SK-N-SH (cell line): Measurements from ENCODE around the gene WFDC6. TPM values are rescaled to one million over a fixed set of nuclear protein-coding genes. Genes with fewer than 3 reads are reported as not detected.

ENCODE experiments used
- CTCF ChIA-PET: fragments of 300-600, 350-600 bp; formaldehyde crosslinking; extraction: SDS; loops from one replicate; lab custom pipeline; 2021; lab: Yijun Ruan, JAX
- POLR2A ChIA-PET: fragments of 350-600 bp; sonication (Branson Sonifier 250); formaldehyde crosslinking; extraction: SDS; loops from one replicate; lab custom pipeline; 2020; ENCODE audit warnings: antibody characterized with exemption, inconsistent platforms; lab: Yijun Ruan, JAX
- DNase-seq: peaks from one replicate; pipeline ENCODE4 v3.0.0; 2012
- H2AFZ ChIP-seq: fragments of 200-600 bp; sonication (generic); 2 replicates; pipeline ENCODE4 v1.8.1; 2016; ENCODE audit warnings: antibody characterized with exemption, mild to moderate bottlenecking, low read depth
- H3F3A ChIP-seq: fragments of 200-600 bp; sonication (generic); replicated peaks from 2 replicates; pipeline ENCODE3; 2016; ENCODE audit warnings: antibody characterized with exemption, mild to moderate bottlenecking; ENCODE audit not compliant: insufficient read depth
- H3K27ac ChIP-seq, 2 experiments: fragments of 200-500 bp in 1 of 2; fragments of 200-600 bp in 1 of 2; sonication (Bioruptor generic) in 1 of 2; sonication (generic), shearing (Covaris generic) in 1 of 2; 2 replicates each; pipeline versions ENCODE4 v1.5.1 to v1.6.1; 2014 to 2016; ENCODE audit warnings: low read depth in 2 of 2, inconsistent platforms in 1 of 2, low read length in 1 of 2, mild to moderate bottlenecking in 1 of 2, mixed read lengths in 1 of 2
- H3K27me3 ChIP-seq: fragments of 200-600 bp; sonication (generic), shearing (Covaris generic); 2 replicates; pipeline ENCODE4 v1.6.1; 2016; ENCODE audit warnings: mixed run types; ENCODE audit not compliant: insufficient read depth
- H3K36me3 ChIP-seq, 2 experiments: fragments of 200-500 bp in 1 of 2; fragments of 200-600 bp in 1 of 2; sonication (Bioruptor generic) in 1 of 2; sonication (generic) in 1 of 2; replicated peaks in 1 of 2; 2 replicates each; pipeline versions ENCODE3 to v1.5.1; 2014 to 2016; ENCODE audit warnings: low read length in 1 of 2, mild to moderate bottlenecking in 1 of 2; ENCODE audit not compliant: insufficient read depth in 2 of 2, control insufficient read depth in 1 of 2
- H3K4me1 ChIP-seq, 2 experiments: fragments of 200-500 bp in 1 of 2; fragments of 200-600 bp in 1 of 2; sonication (Bioruptor generic) in 1 of 2; sonication (generic), shearing (Covaris generic) in 1 of 2; 2 replicates each; pipeline versions ENCODE4 v1.5.1 to v1.6.1; 2014 to 2016; ENCODE audit warnings: low read depth in 1 of 2, low read length in 1 of 2, mixed run types in 1 of 2; ENCODE audit not compliant: insufficient read depth in 2 of 2, control insufficient read depth in 1 of 2
- H3K4me2 ChIP-seq: fragments of 200-600 bp; sonication (generic), shearing (Covaris generic); 2 replicates; pipeline ENCODE4 v1.6.1; 2017; ENCODE audit warnings: mixed run types
- H3K4me3 ChIP-seq, 2 experiments: fragments of 200-500 bp in 1 of 2; fragments of 200-600 bp in 1 of 2; sonication (Bioruptor generic) in 1 of 2; sonication (generic), shearing (Covaris generic) in 1 of 2; 2 replicates each; pipeline versions ENCODE4 v1.5.1 to v1.8.1; 2014 to 2016; ENCODE audit warnings: low read depth in 2 of 2, inconsistent platforms in 1 of 2, low read length in 1 of 2, mild to moderate bottlenecking in 1 of 2, mixed read lengths in 1 of 2, moderate library complexity in 1 of 2
- H3K79me2 ChIP-seq: fragments of 200-600 bp; sonication (generic); 2 replicates; pipeline ENCODE4 v1.8.1; 2017; ENCODE audit warnings: mild to moderate bottlenecking; ENCODE audit not compliant: insufficient read depth
- H3K9ac ChIP-seq: fragments of 200-600 bp; sonication (generic); 2 replicates; pipeline ENCODE4 v1.6.1; 2017; ENCODE audit warnings: mixed run types
- H3K9me2 ChIP-seq: fragments of 200-600 bp; sonication (generic); 2 replicates; pipeline ENCODE4 v1.6.1; 2017; ENCODE audit warnings: mixed run types
- H3K9me3 ChIP-seq: fragments of 200-600 bp; sonication (generic); 2 replicates; pipeline ENCODE4 v1.6.1; 2017; ENCODE audit warnings: mixed run types, mild to moderate bottlenecking, moderate library complexity
- H4K20me1 ChIP-seq: fragments of 200-600 bp; sonication (generic); 2 replicates; pipeline ENCODE4 v1.6.1; 2017; ENCODE audit warnings: mild to moderate bottlenecking, mixed run types; ENCODE audit not compliant: insufficient read depth
- CHD2 ChIP-seq: fragments of 150-350 bp; IDR thresholded peaks from 2 replicates; pipeline ENCODE4 v1.6.1; 2018; ENCODE audit warnings: low read length; ENCODE audit not compliant: partially characterized antibody
- EP300 ChIP-seq, 2 experiments: IDR thresholded peaks; 2 replicates each; pipeline versions ENCODE4 v1.4.0 to v1.6.1; 2012; ENCODE audit warnings: borderline replicate concordance in 1 of 2, low read depth in 1 of 2, low read length in 1 of 2
- FOSL2 ChIP-seq: IDR thresholded peaks from 2 replicates; pipeline ENCODE4 v1.4.0; 2012; ENCODE audit warnings: low read depth, mild to moderate bottlenecking, moderate library complexity, borderline replicate concordance
- FOXJ3 ChIP-seq: sonication (generic); formaldehyde crosslinking; IDR thresholded peaks from 2 replicates; pipeline ENCODE4 v1.5.1; 2020; ENCODE audit warnings: mild to moderate bottlenecking, missing genetic modification reagents
- GABPA ChIP-seq: IDR thresholded peaks from 2 replicates; pipeline ENCODE4 v1.4.0; 2012; ENCODE audit warnings: low read depth, mild to moderate bottlenecking
- JUND ChIP-seq: IDR thresholded peaks from 2 replicates; pipeline ENCODE4 v1.4.0; 2012
- MXI1 ChIP-seq: IDR thresholded peaks from 2 replicates; pipeline ENCODE4 v1.6.1; 2012; ENCODE audit warnings: mild to moderate bottlenecking, low read depth, low read length, improper control_type of control experiment
- NFIC ChIP-seq: IDR thresholded peaks from 2 replicates; pipeline ENCODE4 v1.4.0; 2012; ENCODE audit warnings: borderline replicate concordance
- RCOR1 ChIP-seq: fragments of 150-350 bp; IDR thresholded peaks from 2 replicates; pipeline ENCODE4 v1.6.1; 2017; ENCODE audit warnings: antibody characterized with exemption, low read length
- RFX5 ChIP-seq: IDR thresholded peaks from 2 replicates; pipeline ENCODE4 v1.6.1; 2012; ENCODE audit warnings: mild to moderate bottlenecking, improper control_type of control experiment, low read length
- SIN3A ChIP-seq: IDR thresholded peaks from 2 replicates; pipeline ENCODE4 v1.6.1; 2012; ENCODE audit warnings: low read depth, mild to moderate bottlenecking, low read length, moderate library complexity, borderline replicate concordance
- TCF12 ChIP-seq: IDR thresholded peaks from 2 replicates; pipeline ENCODE4 v1.4.0; 2012
- TEAD4 ChIP-seq: IDR thresholded peaks from 2 replicates; pipeline ENCODE4 v1.4.0; 2012; ENCODE audit warnings: mild to moderate bottlenecking, borderline replicate concordance; ENCODE audit not compliant: insufficient read depth
- WGBS: methylation state at CpG from one replicate; pipeline ENCODE4 v1.1.6; 2017; ENCODE audit warnings: low lambda C conversion rate; 5-methylcytosine and 5-hydroxymethylcytosine counted together
- polyA plus RNA-seq, 3 experiments: library from polyadenylated mRNA; depleted of rRNA; stranded (reverse); fragments of >200 nt; gene quantifications; 2 replicates each; pipeline ENCODE4 v1.2.3, GENCODE V29; 2012
- TF ChIP-seq, protein P1 (sequence below): fragments of 150-350 bp; IDR thresholded peaks from 2 replicates; pipeline ENCODE4 v1.6.1; 2017; ENCODE audit warnings: antibody characterized with exemption, low read length, low read depth, borderline replicate concordance
- TF ChIP-seq, protein P2 (sequence below): IDR thresholded peaks from 2 replicates; pipeline ENCODE4; 2012
- TF ChIP-seq, protein P3 (sequence below): fragments of 200-600 bp; sonication (generic); IDR thresholded peaks from 2 replicates; pipeline ENCODE4 v1.6.1; 2017; ENCODE audit warnings: antibody characterized with exemption, mild to moderate bottlenecking, moderate library complexity
- TF ChIP-seq, protein P4 (sequence below): IDR thresholded peaks from 2 replicates; pipeline ENCODE4 v1.6.1; 2012; ENCODE audit warnings: mild to moderate bottlenecking, low read depth, low read length, moderate library complexity

WFDC6 gene
- polyA plus RNA-seq, 1 of the 3 experiments (the other 2 are of a cell fraction): not detected

DNA sequence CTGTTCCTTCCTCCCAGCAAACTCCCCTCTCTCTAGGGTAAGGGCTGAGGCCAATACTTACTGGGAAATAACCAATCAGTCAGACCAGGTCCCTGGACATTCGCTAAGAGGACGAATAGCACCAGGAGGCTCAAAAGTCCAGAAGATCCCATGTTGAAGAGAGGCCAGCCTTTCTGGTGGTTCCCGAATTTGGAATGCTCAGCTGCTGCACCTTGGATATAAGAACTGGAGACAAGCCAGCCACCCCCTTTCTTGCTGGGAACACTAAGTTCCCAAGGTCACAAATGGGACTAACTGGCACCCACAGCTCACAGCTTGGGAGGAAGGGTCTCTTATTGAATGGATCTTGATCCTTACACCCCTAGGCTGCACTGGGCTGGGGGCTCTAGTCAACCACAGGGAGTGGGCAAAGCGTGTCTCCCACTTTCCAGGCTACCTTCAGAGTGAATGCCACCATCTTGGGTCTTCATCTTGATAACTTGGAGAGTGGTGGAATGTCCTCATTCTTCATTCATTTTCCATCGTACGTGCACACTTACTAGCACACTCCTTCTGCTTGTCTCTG, 8.0 kb upstream of the WFDC6 start, which contains the start of gene EPPIN:
EPPIN (minus strand) TSS at position 196 of the 565 bp plus-strand sequence; CDS start at position 152, 44 bp downstream.
- H3K4me3 ChIP-seq: no peak within 1 kb of the TSS
- no peak within 1 kb of the TSS for H3K4me2 ChIP-seq
- DNase-seq: no peak
- H3K79me2 ChIP-seq: no peaks in the 10 kb centered on the region
- H2AFZ ChIP-seq: no peak within 1 kb of the TSS
- ChIA-PET CTCF (no interaction called here), POLR2A (no interaction called here)
- WGBS: 4% methylated on average over 6 of the region's 6 CpGs
- H3K36me3 ChIP-seq: no peaks in the 10 kb centered on the region
- H3F3A ChIP-seq: no peaks in the 10 kb centered on the region
- TF ChIP-seq CHD2 (no peak), EP300 (IDR thresholded peaks at IDR 0.05; ENCODE audit: borderline replicate concordance in 1 of 2, low read depth in 1 of 2, low read length in 1 of 2) (no peak), FOSL2 (no peak), MXI1 (no peak), RFX5 (no peak), SIN3A (no peak), TCF12 (no peak), RCOR1 (no peak), NFIC (no peak), GABPA (no peak), TEAD4 (no peak), FOXJ3 (no peak), JUND (no peak)
- TF ChIP-seq, protein P1, sequence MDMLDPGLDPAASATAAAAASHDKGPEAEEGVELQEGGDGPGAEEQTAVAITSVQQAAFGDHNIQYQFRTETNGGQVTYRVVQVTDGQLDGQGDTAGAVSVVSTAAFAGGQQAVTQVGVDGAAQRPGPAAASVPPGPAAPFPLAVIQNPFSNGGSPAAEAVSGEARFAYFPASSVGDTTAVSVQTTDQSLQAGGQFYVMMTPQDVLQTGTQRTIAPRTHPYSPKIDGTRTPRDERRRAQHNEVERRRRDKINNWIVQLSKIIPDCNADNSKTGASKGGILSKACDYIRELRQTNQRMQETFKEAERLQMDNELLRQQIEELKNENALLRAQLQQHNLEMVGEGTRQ: no peak
- TF ChIP-seq, protein P2, sequence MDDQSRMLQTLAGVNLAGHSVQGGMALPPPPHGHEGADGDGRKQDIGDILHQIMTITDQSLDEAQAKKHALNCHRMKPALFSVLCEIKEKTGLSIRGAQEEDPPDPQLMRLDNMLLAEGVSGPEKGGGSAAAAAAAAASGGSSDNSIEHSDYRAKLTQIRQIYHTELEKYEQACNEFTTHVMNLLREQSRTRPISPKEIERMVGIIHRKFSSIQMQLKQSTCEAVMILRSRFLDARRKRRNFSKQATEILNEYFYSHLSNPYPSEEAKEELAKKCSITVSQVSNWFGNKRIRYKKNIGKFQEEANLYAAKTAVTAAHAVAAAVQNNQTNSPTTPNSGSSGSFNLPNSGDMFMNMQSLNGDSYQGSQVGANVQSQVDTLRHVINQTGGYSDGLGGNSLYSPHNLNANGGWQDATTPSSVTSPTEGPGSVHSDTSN: no peak
- TF ChIP-seq, protein P3, sequence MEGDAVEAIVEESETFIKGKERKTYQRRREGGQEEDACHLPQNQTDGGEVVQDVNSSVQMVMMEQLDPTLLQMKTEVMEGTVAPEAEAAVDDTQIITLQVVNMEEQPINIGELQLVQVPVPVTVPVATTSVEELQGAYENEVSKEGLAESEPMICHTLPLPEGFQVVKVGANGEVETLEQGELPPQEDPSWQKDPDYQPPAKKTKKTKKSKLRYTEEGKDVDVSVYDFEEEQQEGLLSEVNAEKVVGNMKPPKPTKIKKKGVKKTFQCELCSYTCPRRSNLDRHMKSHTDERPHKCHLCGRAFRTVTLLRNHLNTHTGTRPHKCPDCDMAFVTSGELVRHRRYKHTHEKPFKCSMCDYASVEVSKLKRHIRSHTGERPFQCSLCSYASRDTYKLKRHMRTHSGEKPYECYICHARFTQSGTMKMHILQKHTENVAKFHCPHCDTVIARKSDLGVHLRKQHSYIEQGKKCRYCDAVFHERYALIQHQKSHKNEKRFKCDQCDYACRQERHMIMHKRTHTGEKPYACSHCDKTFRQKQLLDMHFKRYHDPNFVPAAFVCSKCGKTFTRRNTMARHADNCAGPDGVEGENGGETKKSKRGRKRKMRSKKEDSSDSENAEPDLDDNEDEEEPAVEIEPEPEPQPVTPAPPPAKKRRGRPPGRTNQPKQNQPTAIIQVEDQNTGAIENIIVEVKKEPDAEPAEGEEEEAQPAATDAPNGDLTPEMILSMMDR: no peak
- TF ChIP-seq, protein P4, sequence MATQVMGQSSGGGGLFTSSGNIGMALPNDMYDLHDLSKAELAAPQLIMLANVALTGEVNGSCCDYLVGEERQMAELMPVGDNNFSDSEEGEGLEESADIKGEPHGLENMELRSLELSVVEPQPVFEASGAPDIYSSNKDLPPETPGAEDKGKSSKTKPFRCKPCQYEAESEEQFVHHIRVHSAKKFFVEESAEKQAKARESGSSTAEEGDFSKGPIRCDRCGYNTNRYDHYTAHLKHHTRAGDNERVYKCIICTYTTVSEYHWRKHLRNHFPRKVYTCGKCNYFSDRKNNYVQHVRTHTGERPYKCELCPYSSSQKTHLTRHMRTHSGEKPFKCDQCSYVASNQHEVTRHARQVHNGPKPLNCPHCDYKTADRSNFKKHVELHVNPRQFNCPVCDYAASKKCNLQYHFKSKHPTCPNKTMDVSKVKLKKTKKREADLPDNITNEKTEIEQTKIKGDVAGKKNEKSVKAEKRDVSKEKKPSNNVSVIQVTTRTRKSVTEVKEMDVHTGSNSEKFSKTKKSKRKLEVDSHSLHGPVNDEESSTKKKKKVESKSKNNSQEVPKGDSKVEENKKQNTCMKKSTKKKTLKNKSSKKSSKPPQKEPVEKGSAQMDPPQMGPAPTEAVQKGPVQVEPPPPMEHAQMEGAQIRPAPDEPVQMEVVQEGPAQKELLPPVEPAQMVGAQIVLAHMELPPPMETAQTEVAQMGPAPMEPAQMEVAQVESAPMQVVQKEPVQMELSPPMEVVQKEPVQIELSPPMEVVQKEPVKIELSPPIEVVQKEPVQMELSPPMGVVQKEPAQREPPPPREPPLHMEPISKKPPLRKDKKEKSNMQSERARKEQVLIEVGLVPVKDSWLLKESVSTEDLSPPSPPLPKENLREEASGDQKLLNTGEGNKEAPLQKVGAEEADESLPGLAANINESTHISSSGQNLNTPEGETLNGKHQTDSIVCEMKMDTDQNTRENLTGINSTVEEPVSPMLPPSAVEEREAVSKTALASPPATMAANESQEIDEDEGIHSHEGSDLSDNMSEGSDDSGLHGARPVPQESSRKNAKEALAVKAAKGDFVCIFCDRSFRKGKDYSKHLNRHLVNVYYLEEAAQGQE: no peak
- no peaks in the 10 kb centered on the region for H3K9me3 ChIP-seq
- no peak within 1 kb of the TSS for H3K9ac ChIP-seq
- peaks cover 23% of the 10 kb centered on the region; the same call in 1 of the 2 replicates for H3K27me3 ChIP-seq
- H3K4me1 ChIP-seq: no peaks in the 10 kb centered on the region
- H3K27ac ChIP-seq: no peak within 1 kb of the TSS
- no peaks in the 10 kb centered on the region for H4K20me1 ChIP-seq
- H3K9me2 ChIP-seq: no peaks in the 10 kb centered on the region
